HG02981 (cell line): ENCODE results near the gene USP47.
"Not testable (repeated sequence)": the region's sequence is repeated elsewhere in the genome, so short reads cannot be mapped to it uniquely, and the experiment has no call there.

Experiments used
- ATAC-seq: cut with Tn5 transposase; IDR thresholded peaks from one replicate; pipeline ENCODE4 v1.9.1; 2021; ENCODE audit warnings: mild to moderate bottlenecking, moderate library complexity; ENCODE audit not compliant: unreplicated experiment

USP47 gene

DNA sequence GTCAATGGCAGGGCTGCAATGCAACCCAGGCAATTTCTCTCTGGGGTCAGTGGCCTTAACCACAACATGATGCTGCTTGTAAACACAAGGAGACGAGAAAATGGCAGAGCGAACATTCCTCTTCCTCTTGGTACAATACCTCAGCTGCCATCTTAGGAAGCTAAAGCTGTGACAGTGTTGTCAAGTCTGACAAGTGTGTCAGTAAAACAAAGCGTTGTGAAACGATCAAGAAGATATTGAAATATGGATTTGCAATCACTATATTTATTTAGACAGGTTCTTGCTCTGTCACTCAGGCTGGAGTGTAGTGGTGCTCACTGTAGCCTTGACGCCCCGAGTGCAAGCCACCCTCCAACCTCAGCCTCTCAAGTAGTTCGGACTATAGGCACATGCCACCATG lies 14.5 kb upstream of the USP47 start:
- no peak for ATAC-seq

DNA sequence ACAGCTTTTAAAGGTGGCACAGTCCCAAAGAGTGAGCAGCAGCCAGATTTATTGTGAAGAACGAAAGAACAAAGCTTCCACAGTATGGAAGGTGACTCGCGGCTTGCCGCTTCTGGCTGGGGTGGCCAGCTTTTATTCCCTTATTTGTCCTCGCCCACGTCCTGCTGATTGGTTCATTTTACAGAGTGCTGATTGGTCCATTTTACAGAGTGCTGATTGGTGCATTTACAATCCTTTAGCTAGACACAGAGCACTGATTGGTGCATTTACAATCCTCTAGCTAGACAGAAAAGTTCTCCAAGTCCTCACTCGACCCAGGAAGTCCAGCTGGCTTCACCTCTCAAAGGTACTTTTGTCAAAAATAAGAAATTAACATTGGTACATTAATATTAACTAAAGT lies 10.4 kb upstream of the USP47 start:
- not testable (repeated sequence) for ATAC-seq

DNA sequence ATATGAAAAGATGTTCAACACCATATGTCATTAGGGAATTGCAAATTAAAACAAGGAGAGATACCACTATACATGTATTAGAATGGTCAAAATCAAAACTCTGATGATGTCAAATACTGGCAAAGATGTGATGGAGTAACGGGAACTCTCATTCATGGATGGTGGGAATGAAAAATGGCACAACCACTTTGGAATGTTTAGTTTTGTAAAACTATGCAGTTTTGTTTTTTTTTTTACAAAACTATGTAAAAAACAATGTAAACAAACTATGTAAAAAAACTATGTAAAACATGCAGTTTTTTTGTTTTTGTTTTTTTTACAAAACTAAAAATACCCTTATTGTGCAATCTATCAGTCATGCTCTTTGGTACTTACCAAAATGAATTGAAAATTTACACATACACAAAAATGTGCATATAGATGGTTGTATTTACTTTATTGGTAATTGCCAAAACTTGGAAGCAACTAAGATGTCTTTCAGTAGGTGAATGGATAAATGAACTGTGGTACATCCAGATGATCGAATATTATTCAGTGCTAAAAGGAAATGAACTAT lies 5.0 kb upstream of the USP47 start:
- no peak for ATAC-seq

DNA sequence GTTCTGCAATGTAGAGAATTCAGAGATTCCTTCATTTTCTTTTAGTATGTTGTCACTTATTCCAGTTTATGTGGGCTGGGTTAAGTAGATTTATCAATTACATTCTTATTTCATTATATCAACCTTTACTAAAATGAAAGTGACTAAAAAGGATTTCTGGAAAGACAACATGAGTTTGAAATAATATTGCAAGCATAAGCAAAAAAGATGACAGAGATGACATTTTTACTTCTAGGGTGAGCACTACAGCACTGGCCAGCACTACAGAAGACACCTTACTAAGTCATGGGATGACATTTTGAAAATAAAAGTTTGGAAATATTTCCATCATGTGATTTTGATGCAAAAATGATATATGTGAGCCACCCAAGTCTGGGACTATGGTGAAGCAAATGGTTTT lies 2.1 kb upstream of the USP47 start:
- no peak for ATAC-seq

DNA sequence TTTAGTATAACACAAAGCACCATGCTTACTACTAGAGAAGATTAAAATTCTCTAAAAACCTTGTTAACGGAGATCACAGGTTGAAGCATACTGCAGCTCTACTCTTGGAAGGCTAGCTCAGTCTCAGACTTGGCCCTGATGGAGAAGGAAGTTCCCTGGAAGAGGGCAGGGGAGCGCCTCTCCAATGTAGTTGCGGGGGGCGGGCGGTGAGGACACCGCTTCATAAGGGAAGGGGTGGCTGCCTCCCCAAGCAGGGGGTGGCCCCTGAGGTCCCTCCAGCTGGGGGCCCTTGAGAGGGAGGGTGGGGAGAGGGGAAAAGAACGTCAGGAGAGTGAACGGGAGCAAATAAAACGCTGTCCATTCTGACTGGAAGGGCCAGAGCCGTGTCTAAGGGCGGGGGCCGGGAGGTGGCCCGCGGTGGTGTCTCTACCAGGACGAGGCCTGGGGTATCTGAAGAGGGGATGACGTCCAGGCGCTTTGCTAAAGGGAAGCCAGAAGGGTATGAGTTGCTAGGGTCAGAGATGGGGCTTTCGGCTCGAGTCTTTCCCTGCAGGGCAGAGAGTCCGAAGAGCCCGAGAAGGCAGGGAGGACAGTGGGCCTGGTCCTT lies 553 bp upstream of the USP47 start:
- ATAC-seq: peak; percentile 31

DNA sequence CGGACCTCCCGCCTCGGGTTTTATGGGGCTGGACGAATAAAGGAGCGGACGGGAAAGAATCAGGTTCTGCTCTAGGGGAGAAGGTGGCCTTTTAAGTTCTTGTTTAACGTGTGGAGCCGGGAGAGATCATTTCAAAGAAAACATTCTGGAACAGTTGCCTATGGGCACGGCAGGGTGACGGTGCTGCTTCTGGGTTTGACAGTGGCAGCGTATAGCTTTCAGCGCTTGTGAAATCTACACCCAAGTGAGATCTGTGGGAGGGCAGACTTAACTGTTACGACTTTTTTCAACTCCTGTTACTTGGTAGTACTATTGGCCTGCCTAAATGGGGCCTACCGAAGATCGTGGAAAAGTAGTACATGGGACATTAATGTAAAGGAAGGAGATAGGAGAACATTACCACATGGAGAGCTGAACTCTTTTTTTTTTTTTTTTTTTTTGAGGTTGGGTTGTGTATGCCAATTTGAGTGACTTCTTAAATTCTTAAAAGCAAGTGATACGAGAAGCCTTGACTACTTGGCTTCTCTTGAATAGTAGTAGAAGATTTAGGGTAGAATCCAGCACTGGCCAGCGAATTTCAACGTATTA lies 743 bp downstream of the USP47 start:
- ATAC-seq: peak; percentile 38

DNA sequence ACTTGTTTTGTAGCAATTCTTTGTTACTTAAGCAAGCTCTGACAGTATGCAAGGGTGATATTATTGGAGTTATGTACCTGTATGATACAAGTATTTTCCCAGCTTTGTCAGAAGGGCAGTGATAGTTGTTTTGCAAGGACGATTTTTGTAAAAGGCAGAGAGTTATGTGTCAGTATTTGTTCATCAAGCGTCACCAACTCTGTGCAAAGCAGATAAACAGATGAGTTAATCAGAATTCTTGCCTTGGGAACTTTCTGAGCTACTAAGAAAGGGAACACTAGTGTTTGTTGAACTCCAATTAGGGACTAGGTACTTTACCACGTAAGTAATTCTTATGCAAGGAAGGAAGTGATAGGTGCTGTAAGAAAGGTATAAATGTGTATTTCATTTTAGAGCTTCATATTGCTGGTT lies 1.4 kb downstream of the USP47 start:
- ATAC-seq: no peak

DNA sequence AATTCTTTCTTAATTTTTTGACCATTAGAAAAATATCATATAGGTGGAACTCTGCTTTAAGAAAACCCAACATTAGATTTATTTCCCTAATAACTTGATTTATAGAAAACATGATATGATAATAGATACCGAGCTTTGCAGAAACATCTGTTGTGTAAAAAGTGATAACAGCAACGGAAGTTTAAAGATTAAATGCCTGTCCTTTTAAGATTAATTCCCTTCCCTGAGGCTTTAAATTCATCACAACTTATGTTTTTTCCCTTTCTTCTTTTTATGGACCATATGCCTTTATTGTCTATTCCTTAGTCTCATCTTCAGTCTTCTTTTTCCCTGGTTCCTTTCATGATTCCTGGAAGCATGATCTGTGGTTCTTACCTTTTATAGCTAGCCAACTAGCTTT lies 1.9 kb downstream of the USP47 start:
- ATAC-seq: no peak

DNA sequence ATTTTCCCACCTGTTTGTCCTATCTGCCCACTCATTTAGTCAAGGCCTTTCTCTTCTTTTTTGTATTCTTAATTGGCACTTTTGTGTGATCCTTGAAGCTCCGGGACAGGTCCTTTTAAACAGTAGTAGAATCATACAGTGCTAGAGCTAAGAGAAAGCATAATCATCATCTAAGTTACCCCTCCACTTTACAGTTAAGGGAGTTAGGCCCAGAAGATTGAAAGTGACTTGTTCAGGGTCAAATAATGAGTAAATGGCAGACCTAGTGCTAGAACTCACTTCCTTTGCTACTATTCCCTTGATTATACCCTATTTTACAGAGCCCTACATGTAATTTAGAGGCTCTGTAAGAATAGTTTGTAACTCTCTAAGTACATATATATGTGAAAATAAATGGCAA lies 2.5 kb downstream of the USP47 start:
- no peak for ATAC-seq

DNA sequence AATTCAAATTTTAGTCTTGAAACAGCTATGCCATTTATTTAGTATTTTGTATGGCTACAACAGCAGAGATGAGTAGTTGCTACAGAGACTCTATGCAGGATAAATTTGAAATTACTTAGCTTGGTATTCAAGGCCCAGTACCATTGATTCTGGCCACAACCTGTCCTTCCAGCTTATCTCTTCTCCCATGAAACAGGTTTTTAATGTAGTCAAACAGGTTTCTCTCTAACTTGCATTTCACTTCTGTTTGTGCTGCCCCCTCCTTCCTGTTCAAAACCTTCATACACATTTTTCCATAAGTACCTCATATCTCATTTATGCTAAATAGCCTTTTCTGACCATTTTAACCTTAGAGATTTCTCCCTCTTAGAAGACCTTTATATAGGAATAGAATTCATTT lies 3.3 kb downstream of the USP47 start:
- no peak for ATAC-seq

DNA sequence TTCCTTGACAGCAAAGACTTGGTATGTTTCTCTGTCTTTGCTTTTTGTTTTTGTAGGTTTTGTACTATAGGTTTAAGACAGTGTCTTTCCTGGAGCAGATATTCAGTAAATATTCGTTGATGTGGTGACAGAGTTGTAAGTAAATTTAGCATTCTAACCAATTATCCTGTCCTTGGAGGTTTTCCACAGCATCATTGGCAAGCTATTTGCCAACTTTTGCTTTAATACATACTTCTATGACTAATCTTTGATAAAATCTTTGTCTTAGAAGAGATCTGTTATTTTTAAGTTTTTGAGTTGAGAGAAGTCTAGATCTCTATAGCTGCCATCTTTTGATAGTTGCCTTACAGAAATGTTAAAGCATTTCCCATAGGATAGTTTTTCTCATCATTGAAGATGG lies 3.8 kb downstream of the USP47 start:
- no peak for ATAC-seq

DNA sequence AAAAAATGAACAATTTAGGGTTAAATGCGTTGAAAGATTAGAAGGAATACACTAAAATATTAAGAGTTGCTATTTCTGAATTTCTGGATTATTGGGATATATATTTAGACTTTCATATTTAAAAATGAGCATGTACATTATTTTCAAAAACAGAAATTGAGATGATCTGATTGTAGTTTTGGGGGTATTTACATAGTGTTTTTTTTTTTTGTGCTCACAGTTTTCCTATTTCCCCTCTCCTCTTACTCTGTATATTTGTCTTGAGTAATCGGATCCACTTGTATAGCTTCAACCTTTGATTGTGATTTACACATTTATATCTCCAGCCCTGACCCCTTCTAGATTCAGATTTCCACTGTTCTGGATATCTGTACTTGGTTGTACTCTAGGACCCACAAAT lies 5.3 kb downstream of the USP47 start:
- ATAC-seq: no peak

DNA sequence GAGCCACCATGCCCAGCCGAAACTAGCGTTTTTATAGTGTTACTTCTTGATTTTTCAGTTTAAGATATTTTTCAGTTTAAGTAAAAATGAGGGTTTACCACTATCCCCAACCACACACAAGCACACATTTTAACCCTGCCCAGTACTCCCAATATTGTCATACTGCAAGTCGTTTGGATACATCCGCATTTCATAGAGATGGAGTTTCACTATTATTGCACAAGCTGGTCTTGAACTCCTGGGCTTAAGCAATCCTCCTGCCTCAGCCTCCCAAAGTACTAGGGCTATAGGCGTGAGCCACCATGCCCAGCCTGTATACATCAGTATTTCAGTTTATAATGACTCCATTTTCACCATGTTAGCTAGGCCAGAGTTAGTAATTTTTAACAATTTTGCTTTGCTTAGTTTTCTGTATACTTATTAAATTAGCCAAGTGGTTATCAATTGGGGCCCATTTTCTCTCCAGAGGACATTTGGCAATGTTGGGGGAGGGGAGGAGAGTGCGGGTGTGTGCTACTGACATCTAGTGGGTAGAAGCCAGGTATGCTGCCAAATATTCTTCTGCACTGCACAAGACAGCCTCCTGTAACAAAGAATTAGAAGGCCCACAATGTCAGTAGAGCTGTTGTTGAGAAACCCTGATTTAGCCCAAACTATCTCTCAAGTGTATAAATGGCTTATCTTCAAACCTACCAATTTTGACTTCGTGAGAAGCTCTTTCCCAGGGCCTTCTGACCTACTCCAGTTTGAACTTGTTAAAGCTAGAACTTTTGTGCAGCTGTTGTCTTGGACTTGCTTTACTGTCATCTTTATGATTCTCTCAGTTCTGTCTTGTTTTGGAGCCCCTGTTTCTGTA lies 7.3 kb downstream of the USP47 start:
- ATAC-seq: peak; percentile 82

DNA sequence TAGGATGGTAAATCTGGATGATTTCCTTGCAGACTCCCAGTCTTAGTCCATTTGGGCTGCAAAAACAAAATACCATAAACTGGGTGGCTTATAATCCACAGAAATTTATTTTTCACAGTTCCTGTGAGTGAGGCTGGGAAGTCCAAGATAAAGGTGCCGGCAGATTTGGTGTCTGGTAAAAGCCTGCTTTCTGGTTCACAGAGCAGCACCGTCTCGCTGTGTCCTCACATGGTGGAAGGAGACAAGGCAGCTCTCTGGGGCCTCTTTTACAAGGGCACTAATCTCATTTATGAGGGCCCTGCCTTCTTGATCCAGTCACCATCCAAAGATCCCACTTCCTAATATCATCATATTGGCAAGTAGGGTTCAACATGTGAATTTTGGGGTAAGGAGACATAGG lies 8.9 kb downstream of the USP47 start:
- ATAC-seq: no peak

DNA sequence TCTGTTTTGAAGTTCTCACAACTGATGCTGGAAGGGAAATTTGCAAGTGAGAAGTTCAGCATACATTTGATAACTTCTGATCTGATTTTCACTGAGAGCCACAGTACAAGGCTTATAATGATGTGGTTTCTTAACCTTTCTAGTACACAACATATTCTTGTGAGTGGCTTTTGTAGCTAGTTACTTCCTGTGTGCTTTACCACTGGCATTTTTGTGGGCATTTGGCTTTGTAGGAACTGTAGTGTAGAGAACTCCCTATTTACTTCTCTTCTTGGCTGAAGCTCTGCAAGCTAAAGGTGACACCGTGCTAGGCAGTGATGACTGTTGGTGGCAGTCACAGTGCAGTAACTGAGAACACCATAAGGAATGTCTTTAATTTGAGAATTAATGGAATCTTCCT lies 14.9 kb downstream of the USP47 start:
- no peak for ATAC-seq

DNA sequence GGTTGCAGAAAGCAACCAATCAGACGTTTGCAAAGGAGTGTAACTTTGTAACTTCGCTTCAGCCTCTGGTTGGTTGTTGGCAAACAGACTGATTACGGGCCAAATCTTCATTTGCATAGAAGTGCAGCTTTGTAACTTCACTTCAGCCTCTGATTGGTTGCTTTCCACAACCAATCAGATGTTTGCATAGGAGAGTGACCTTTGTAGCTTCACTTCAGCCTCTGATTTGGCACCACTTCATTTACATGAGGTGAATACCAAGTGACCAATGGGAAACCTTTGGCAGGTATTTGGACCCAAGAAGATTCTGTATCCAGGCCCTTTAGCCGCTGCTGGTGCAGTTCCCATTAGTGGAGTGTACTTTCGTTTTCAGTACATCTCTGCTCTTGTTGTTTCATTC lies 16.0 kb downstream of the USP47 start:
- ATAC-seq: no peak

DNA sequence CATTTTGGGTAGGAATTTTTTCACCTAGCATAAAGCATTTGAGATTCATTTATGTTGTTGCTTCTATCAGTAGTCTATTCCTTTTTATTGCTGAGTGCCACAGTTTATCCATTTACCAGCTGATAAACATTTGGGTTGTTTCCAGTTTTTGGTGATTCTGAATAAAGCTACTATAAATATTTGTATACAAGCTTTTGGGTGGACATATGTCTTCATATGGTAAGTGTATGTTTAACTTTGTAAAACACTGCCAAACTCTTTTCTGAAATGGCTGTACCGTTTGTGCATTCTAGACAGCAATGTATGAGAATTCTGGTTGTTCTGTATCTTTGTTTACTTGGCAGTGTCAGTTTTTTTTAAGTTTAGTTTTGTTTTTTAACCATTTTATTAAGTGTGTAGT lies 16.9 kb downstream of the USP47 start:
- ATAC-seq: no peak

DNA sequence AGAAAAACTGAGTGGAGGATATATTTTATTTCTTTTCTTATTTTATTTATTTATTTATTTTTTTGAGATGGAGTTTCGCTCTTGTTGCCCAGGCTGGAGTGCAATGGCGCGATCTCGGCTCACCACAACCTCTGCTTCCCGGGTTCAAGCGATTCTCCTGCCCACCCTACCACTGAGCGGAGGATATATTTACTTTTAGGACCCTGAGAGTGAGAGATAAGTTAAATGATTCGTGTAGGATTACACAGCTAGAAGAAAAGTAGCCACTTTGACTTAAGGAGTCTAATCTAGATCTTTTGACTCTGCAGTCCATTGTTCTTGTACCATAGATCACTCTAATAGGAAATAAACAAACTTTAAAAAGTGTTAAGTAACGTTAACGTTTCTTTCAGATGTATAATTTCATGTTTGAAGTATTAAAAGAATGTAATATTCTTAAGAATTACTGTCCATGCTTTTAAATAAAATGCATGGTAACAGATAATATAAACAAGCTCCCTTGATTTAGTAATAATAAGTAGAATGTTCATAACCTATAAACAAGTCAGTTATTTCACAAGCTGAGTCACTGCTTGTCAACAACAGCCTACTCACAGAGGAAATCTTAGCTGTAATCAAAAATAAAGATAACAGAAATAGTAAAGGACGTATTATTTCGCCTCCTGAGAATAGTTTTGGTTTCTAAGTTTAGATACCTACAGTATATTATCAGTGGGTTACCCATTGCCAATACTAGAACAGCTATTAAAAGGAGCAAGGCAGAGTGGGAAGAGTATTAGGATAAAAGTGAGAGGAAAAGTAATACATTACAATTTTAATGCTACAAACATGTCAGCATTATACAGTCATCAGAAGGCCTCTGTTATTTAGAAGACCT lies 18.6 kb downstream of the USP47 start:
- no peak for ATAC-seq

DNA sequence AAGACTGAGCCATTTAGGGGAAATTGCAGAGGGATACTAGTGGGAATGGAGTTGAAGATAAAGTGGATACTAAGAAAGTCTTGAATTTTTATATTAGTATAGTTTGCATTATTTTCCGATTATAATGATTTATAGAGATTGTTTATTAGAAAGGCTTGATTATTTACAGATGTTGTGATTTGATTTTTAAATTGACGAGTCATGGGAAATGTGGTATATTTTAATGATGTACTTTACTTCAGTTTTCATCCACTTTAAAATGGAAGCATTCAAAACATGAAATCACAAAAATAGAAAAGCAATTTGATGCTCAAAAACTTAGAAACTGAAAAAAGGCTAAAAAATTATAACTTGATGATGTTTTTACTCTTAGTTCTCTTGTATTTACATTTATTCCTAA lies 21.2 kb downstream of the USP47 start:
- ATAC-seq: no peak

DNA sequence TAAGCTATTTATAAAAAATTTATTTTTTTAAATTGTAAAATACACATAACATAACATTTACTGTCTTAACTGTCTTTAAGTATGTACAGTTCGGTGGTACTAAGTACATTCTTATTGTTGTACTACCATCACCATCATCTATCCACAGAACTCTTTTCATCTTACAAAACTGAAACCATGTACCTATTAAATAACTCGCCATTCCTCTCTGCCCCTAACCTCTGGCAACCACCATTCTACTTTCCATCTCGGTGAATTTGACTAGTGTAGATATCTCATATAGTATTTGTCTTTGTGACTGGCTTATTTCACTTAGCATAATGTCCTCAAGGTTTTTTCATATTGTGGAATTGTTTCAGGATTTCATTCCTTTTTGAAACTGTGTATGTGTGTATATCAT lies 22.6 kb downstream of the USP47 start:
- ATAC-seq: no peak

DNA sequence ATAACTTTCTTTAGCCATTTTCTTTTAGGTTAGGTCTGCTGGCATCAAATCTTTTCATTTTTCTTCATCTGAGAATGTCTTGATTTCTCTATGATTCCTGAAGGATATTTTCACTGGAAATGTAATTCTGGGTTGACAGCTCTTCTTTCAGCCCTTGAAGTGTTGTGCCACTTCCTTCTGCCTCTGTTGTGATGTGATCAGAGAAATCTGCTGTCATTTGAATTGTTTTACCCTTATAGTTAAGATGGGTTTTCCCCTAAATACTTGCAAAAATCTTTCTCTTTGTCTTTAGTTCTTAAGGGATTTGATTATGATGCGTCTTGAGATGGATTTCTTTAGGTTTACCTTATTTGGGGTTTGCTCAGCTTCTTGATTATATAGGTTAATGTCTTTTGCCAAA lies 23.0 kb downstream of the USP47 start:
- no peak for ATAC-seq
